ENCODE results near the gene CLDND2.

Gene CLDND2

GRCh38 chr19:51352783-51353360 is 15.9 kb downstream of the CLDND2 start:
- DNase-seq, result no peak

- DNase-seq, result no peak
Measured at GRCh38 chr19:51351266-51351990, 17.4 kb downstream of the CLDND2 start.

GRCh38 chr19:51347209-51347928 is 21.4 kb downstream of the CLDND2 start:
- no peak for DNase-seq

- DNase-seq, result no peak
Measured at GRCh38 chr19:51346742-51347141, 22.1 kb downstream of the CLDND2 start.

- DNase-seq, result no peak
Measured at GRCh38 chr19:51345076-51345620, 23.7 kb downstream of the CLDND2 start.

GRCh38 chr19:51342631-51343569 is 25.9 kb downstream of the CLDND2 start:
- DNase-seq, result no peak

- no peak for DNase-seq
Measured at GRCh38 chr19:51341976-51342580, 26.7 kb downstream of the CLDND2 start, which contains the start of gene VSIG10L. VSIG10L (minus strand) TSS chr19:51342139; CDS start chr19:51342124, 15 bp downstream.

- DNase-seq, result no peak
Measured at GRCh38 chr19:51341066-51341465, 27.7 kb downstream of the CLDND2 start.

- no peak for DNase-seq
Measured at GRCh38 chr19:51339687-51340656, 28.8 kb downstream of the CLDND2 start.

- DNase-seq, result no peak
Measured at GRCh38 chr19:51339313-51339686, 29.5 kb downstream of the CLDND2 start.

- DNase-seq, result no peak
Measured at GRCh38 chr19:51338563-51339312, 30.1 kb downstream of the CLDND2 start.

GRCh38 chr19:51337861-51338562 is 30.8 kb downstream of the CLDND2 start:
- no peak for DNase-seq

GRCh38 chr19:51337141-51337860 is 31.5 kb downstream of the CLDND2 start:
- DNase-seq, result no peak

- DNase-seq, result no peak
Measured at GRCh38 chr19:51333836-51334460, 34.9 kb downstream of the CLDND2 start.

- no peak for DNase-seq
Measured at GRCh38 chr19:51331716-51332115, 37.1 kb downstream of the CLDND2 start.

- no peak for DNase-seq
Measured at GRCh38 chr19:51331193-51331592, 37.6 kb downstream of the CLDND2 start.

- no peak for DNase-seq
Measured at GRCh38 chr19:51330366-51330765, 38.4 kb downstream of the CLDND2 start.

- DNase-seq, result no peak
Measured at GRCh38 chr19:51329411-51329810, 39.4 kb downstream of the CLDND2 start.

All from NCI-H345 (cell line).